H1 (cell line): ENCODE data around the gene MACROH2A1. TPM values are rescaled to one million over a fixed set of nuclear protein-coding genes. Genes with fewer than 3 reads are reported as not detected.

Source experiments
- CTCF ChIA-PET: fragments of 300-600 bp; sonication (Branson Sonifier 250); formaldehyde crosslinking; loops from one replicate; lab custom pipeline; 2021; ENCODE audit not compliant: partially characterized antibody; lab: Charles Lee
- POLR2A ChIA-PET: fragments of 300-600 bp; sonication (Branson Sonifier 250); formaldehyde crosslinking; loops from one replicate; lab custom pipeline; 2021; ENCODE audit warnings: inconsistent platforms; ENCODE audit not compliant: partially characterized antibody; lab: Charles Lee
- DNase-seq, 2 experiments: peaks; one replicate each; pipeline versions ENCODE4 v3.0.0 to v3.0.0-alpha.2; 2010 to 2022; ENCODE audit warnings: low spot score in 2 of 2, low read depth in 1 of 2, mixed read lengths in 1 of 2
- FAIRE-seq: peaks from 2 replicates; lab custom pipeline; 2011; peaks lifted over from hg19 to GRCh38; lab: Jason Lieb, UNC
- H2AFZ ChIP-seq: 2 replicates; pipeline ENCODE4 v1.8.1; 2012; ENCODE audit warnings: low read length, inconsistent platforms
- H2AK5ac ChIP-seq: 2 replicates; pipeline ENCODE4 v1.6.1; 2013; ENCODE audit warnings: low read depth, low read length
- H2BK120ac ChIP-seq: replicated peaks from 2 replicates; pipeline ENCODE3; 2013; ENCODE audit warnings: low read depth, low read length, inconsistent platforms
- H2BK12ac ChIP-seq: 2 replicates; pipeline ENCODE4 v1.6.1; 2013; ENCODE audit warnings: low read depth, low read length
- H2BK15ac ChIP-seq: 2 replicates; pipeline ENCODE4 v1.6.1; 2013; ENCODE audit warnings: low read length
- H2BK20ac ChIP-seq: 2 replicates; pipeline ENCODE4 v1.6.1; 2013; ENCODE audit warnings: low read length
- H2BK5ac ChIP-seq: 2 replicates; pipeline ENCODE4 v1.6.1; 2013; ENCODE audit warnings: low read depth, low read length
- H3K14ac ChIP-seq: 2 replicates; pipeline ENCODE4 v1.6.1; 2013; ENCODE audit warnings: inconsistent platforms; ENCODE audit not compliant: insufficient read length
- H3K18ac ChIP-seq: 2 replicates; pipeline ENCODE4 v1.6.1; 2013; ENCODE audit warnings: low read length; ENCODE audit errors: extremely low read depth
- H3K23ac ChIP-seq: 2 replicates; pipeline ENCODE4 v1.6.1; 2013; ENCODE audit warnings: inconsistent platforms; ENCODE audit not compliant: insufficient read length
- H3K23me2 ChIP-seq: 2 replicates; pipeline ENCODE4 v1.6.1; 2013; ENCODE audit warnings: low read depth, low read length
- H3K27ac ChIP-seq: 2 replicates; pipeline ENCODE4 v1.6.1; 2011; ENCODE audit warnings: low read depth, low read length, inconsistent platforms
- H3K27me3 ChIP-seq, 4 experiments: replicated peaks in 1 of 4; 1 replicate in 1 of 4; 2 replicates in 3 of 4; pipeline versions ENCODE4 v1.6.1 to v1.8.1; 2011 to 2013; ENCODE audit warnings: low read length in 3 of 4, mild to moderate bottlenecking in 3 of 4, inconsistent platforms in 2 of 4, mixed read lengths in 2 of 4, moderate library complexity in 1 of 4; ENCODE audit not compliant: control insufficient read depth in 3 of 4, insufficient read depth in 3 of 4; ENCODE audit errors: extremely low read depth in 1 of 4
- H3K36me3 ChIP-seq, 4 experiments: 2 replicates each; pipeline versions ENCODE4 v1.6.1 to v1.8.1; 2011 to 2013; ENCODE audit warnings: mild to moderate bottlenecking in 4 of 4, low read length in 3 of 4, moderate library complexity in 2 of 4, control low read depth in 1 of 4, inconsistent platforms in 1 of 4; ENCODE audit not compliant: insufficient read depth in 4 of 4, control insufficient read depth in 2 of 4
- H3K4ac ChIP-seq: replicated peaks from 2 replicates; pipeline ENCODE3; 2013; ENCODE audit warnings: low read length, low read depth, mixed read lengths, inconsistent platforms; ENCODE audit not compliant: insufficient read length
- H3K4me1 ChIP-seq, 4 experiments: replicated peaks in 1 of 4; 1 replicate in 1 of 4; 2 replicates in 3 of 4; pipeline versions ENCODE4 v1.6.1 to v1.8.1; 2011 to 2013; ENCODE audit warnings: low read length in 3 of 4, inconsistent platforms in 2 of 4, mixed read lengths in 1 of 4; ENCODE audit not compliant: insufficient read depth in 4 of 4, control insufficient read depth in 3 of 4
- H3K4me2 ChIP-seq, 2 experiments: 2 replicates each; pipeline versions ENCODE4 v1.6.1 to v1.8.1; 2011 to 2013; ENCODE audit warnings: low read depth in 2 of 2, low read length in 2 of 2, control low read depth in 1 of 2, inconsistent platforms in 1 of 2, mild to moderate bottlenecking in 1 of 2; ENCODE audit not compliant: insufficient read depth in 1 of 2
- H3K4me3 ChIP-seq, 4 experiments: fragments of 200-600, 300-600 bp in 1 of 4; sonication (generic), shearing (Covaris generic), sonication (Bioruptor Twin) in 1 of 4; 2 replicates each; pipeline versions ENCODE4 v1.5.1 to v1.8.1; 2011 to 2016; ENCODE audit warnings: low read length in 4 of 4, low read depth in 3 of 4, control low read depth in 2 of 4, inconsistent platforms in 2 of 4, mild to moderate bottlenecking in 2 of 4, mixed read lengths in 1 of 4, moderate library complexity in 1 of 4; ENCODE audit not compliant: insufficient read depth in 2 of 4; ENCODE audit errors: extremely low read depth in 1 of 4
- H3K56ac ChIP-seq: replicated peaks from 2 replicates; pipeline ENCODE3; 2013; ENCODE audit warnings: low read depth, mild to moderate bottlenecking, mixed read lengths, low read length, inconsistent platforms; ENCODE audit not compliant: insufficient read length
- H3K79me1 ChIP-seq: 2 replicates; pipeline ENCODE4 v1.6.1; 2013; ENCODE audit warnings: low read depth, low read length, control low read depth
- H3K79me2 ChIP-seq, 2 experiments: 2 replicates each; pipeline versions ENCODE4 v1.6.1 to v1.8.1; 2012 to 2013; ENCODE audit warnings: low read length in 2 of 2, mild to moderate bottlenecking in 2 of 2, inconsistent platforms in 1 of 2; ENCODE audit not compliant: insufficient read depth in 2 of 2, control insufficient read depth in 1 of 2
- H3K9ac ChIP-seq, 4 experiments: replicated peaks in 1 of 4; 1 replicate in 1 of 4; 2 replicates in 3 of 4; pipeline versions ENCODE4 v1.6.1 to v1.8.1; 2011 to 2013; ENCODE audit warnings: low read depth in 3 of 4, low read length in 3 of 4, control low read depth in 2 of 4, mild to moderate bottlenecking in 2 of 4, moderate library complexity in 2 of 4, inconsistent platforms in 1 of 4; ENCODE audit errors: extremely low read depth in 1 of 4
- H3K9me3 ChIP-seq, 2 experiments: 2 replicates each; pipeline versions ENCODE4 v1.6.1 to v1.8.1; 2012 to 2013; ENCODE audit warnings: mild to moderate bottlenecking in 2 of 2, moderate library complexity in 2 of 2, control low read depth in 1 of 2, inconsistent platforms in 1 of 2, low read depth in 1 of 2, low read length in 1 of 2, mixed read lengths in 1 of 2; ENCODE audit not compliant: insufficient read depth in 2 of 2
- H4K20me1 ChIP-seq, 2 experiments: replicated peaks in 1 of 2; 2 replicates each; pipeline versions ENCODE3 to v1.8.1; 2011 to 2013; ENCODE audit warnings: inconsistent platforms in 2 of 2, low read length in 2 of 2, mild to moderate bottlenecking in 1 of 2; ENCODE audit not compliant: insufficient read depth in 2 of 2, control insufficient read depth in 1 of 2
- H4K5ac ChIP-seq: 2 replicates; pipeline ENCODE4 v1.6.1; 2013; ENCODE audit warnings: low read length, low read depth, mixed read lengths, inconsistent platforms; ENCODE audit not compliant: insufficient read length
- H4K8ac ChIP-seq: 2 replicates; pipeline ENCODE4 v1.8.0; 2013; ENCODE audit warnings: mild to moderate bottlenecking, moderate library complexity, low read length, inconsistent platforms; ENCODE audit not compliant: insufficient read depth; ENCODE audit errors: extremely low read depth
- H4K91ac ChIP-seq: replicated peaks from 2 replicates; pipeline ENCODE3; 2013; ENCODE audit warnings: low read length, mixed read lengths, inconsistent platforms; ENCODE audit not compliant: insufficient read length
- ASH2L ChIP-seq: fragments of 200-600, 300-600 bp; sonication (generic); IDR thresholded peaks from one replicate; pipeline ENCODE4 v1.7.1; 2017; ENCODE audit warnings: low read length
- CHD1 ChIP-seq: IDR thresholded peaks from 2 replicates; pipeline ENCODE4 v1.6.1; 2012; ENCODE audit warnings: low read depth, low read length, improper control_type of control experiment
- CHD2 ChIP-seq: IDR thresholded peaks from 2 replicates; pipeline ENCODE4 v1.6.1; 2012; ENCODE audit warnings: low read length, improper control_type of control experiment
- EZH2 ChIP-seq: fragments of 200-600 bp; sonication (generic); IDR thresholded peaks from 2 replicates; pipeline ENCODE4 v1.7.1; 2012; ENCODE audit warnings: low read depth, mild to moderate bottlenecking, moderate library complexity, low read length, inconsistent platforms; ENCODE audit not compliant: severe bottlenecking
- GTF2F1 ChIP-seq: IDR thresholded peaks from 2 replicates; pipeline ENCODE4 v1.6.1; 2012; ENCODE audit warnings: low read depth, low read length, improper control_type of control experiment, borderline replicate concordance
- JUN ChIP-seq: IDR thresholded peaks from 2 replicates; pipeline ENCODE4 v1.6.1; 2011; ENCODE audit warnings: low read depth, mild to moderate bottlenecking, improper control_type of control experiment, low read length
- KDM4A ChIP-seq: IDR thresholded peaks from one replicate; pipeline ENCODE4 v1.7.1; 2012; ENCODE audit warnings: low read depth, mild to moderate bottlenecking, moderate library complexity, low read length, inconsistent platforms; ENCODE audit not compliant: severe bottlenecking
- NRF1 ChIP-seq: IDR thresholded peaks from 2 replicates; pipeline ENCODE4 v1.6.1; 2011; ENCODE audit warnings: mild to moderate bottlenecking, low read depth, low read length, improper control_type of control experiment
- PHF8 ChIP-seq: fragments of 200-600 bp; sonication (generic); conservative IDR thresholded peaks from 2 replicates; pipeline ENCODE4 v1.7.1; 2012; ENCODE audit warnings: low read depth, mild to moderate bottlenecking, inconsistent platforms, low read length, moderate library complexity
- POLR2A ChIP-seq, 2 experiments: IDR thresholded peaks; 1 replicate in 1 of 2; 2 replicates in 1 of 2; pipeline ENCODE4 v1.6.1; 2011; ENCODE audit warnings: low read depth in 2 of 2, low read length in 2 of 2, mild to moderate bottlenecking in 2 of 2; ENCODE audit errors: control extremely low read depth in 1 of 2
- RAD21 ChIP-seq, 2 experiments: IDR thresholded peaks in 1 of 2; conservative IDR thresholded peaks in 1 of 2; 2 replicates each; pipeline ENCODE4 v1.6.1; 2011; ENCODE audit warnings: low read depth in 2 of 2, low read length in 2 of 2, improper control_type of control experiment in 1 of 2, inconsistent platforms in 1 of 2, mild to moderate bottlenecking in 1 of 2, moderate library complexity in 1 of 2
- SIN3A ChIP-seq, 2 experiments: IDR thresholded peaks in 1 of 2; conservative IDR thresholded peaks in 1 of 2; 2 replicates each; pipeline ENCODE4 v1.6.1; 2011 to 2012; ENCODE audit warnings: low read length in 2 of 2, improper control_type of control experiment in 1 of 2, low read depth in 1 of 2, mild to moderate bottlenecking in 1 of 2
- TAF7 ChIP-seq: optimal IDR thresholded peaks from 2 replicates; pipeline ENCODE3; 2011; ENCODE audit warnings: low read depth, mild to moderate bottlenecking, inconsistent platforms, low read length, moderate library complexity, borderline replicate concordance
- WGBS, 2 experiments: shearing (Covaris generic) in 1 of 2; methylation state at CpG; one replicate each; pipeline versions ENCODE4 v1.1.6 to v1.1.7; 2013 to 2015; ENCODE audit warnings: low lambda C conversion rate in 2 of 2, mixed read lengths in 2 of 2, inconsistent platforms in 1 of 2, low coverage in 1 of 2, missing lambda C conversion rate in 1 of 2; ENCODE audit not compliant: insufficient replicate concordance in 2 of 2, insufficient coverage in 1 of 2, insufficient read length in 1 of 2; ENCODE audit errors: extremely low coverage in 1 of 2, missing lambda C conversion rate in 1 of 2; 5-methylcytosine and 5-hydroxymethylcytosine counted together
- polyA plus RNA-seq, 7 experiments: library from polyadenylated mRNA; depleted of rRNA in 3 of 7; stranded (reverse) in 5 of 7; unstranded in 2 of 7; fragments of >200 nt in 5 of 7; fragments of 200-250 nt in 2 of 7; gene quantifications; 1 replicate in 5 of 7; 2 replicates in 1 of 7; 4 replicates in 1 of 7; pipeline versions ENCODE4 v1.2.1 to v1.2.3, GENCODE V29; 2011 to 2013; ENCODE audit warnings: missing spikeins in 2 of 7, mixed read lengths in 2 of 7
- total RNA-seq: library from RNA; stranded (reverse); fragmentation: NEBNext Ultra II Directional; extraction: Animal tissue kit (Norgen Biotek cat#: 25700); gene quantifications from 2 replicates; pipeline ENCODE4 v1.2.1, GENCODE V29; 2021

Gene MACROH2A1
- total and polyA plus RNA-seq, 2 of the 8 experiments (the other 6 are each of a cell fraction or from before 2014, with no cell fraction given) = 60.0 to 92.3 TPM

DNA sequence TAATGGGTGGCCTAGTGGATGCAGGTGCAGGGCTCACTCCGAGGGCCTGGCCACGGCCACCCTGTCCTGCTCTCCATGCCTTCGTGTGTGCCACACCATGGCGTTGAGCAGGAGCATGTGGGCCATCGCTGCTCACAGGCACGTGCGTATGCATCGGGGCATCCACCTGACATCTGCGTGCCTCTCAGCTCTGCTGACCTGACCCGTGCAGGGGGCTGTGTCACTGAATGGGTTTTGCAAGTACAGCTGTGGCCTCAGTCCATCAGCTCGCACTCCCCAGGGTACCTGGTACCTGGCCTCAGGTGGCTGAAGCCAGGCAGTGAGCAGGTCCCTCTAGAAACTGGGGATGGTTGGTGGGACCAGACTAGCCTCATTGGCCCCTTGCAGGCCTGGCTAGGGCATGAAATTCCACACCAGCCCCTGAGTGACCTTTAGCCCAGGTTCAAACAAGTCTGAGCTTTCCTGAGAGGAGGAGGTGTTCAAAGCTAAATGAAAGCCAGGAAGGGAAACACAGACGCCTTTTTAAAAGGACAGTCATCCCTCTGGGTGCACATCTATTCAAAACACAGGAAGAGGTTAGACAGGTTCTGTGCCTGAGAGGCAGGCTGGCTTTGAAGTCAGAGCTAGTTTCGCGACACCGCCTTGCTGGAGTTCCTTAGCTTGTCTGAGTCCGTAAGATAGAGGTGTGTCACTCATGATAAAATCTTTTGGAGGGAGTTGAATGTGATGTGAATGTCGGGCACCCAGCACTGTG lies 74.0 kb downstream of the MACROH2A1 start:
- 92% methylated on average over 17 of the region's 17 CpGs; no CpG with 5 or more reads in 1 of the 2 experiments for WGBS, 2 experiments
- POLR2A ChIA-PET = no interaction called here
- H3K4me3 ChIP-seq = no peak overlapping the region
- H3K18ac ChIP-seq = no peak overlapping the region
- H3K9ac ChIP-seq = no peak overlapping the region
- H2AK5ac ChIP-seq = no peak overlapping the region
- no peak overlapping the region for H2BK120ac ChIP-seq
- H3K27me3 ChIP-seq = no peaks in the 10 kb centered on the region
- no peaks in the 10 kb centered on the region for H3K79me2 ChIP-seq
- DNase-seq (no peak), FAIRE-seq (no peak)
- peaks cover 0 to 3% of the 10 kb centered on the region in 2 experiments for H4K20me1 ChIP-seq
- H3K14ac ChIP-seq = no peak overlapping the region
- no peak overlapping the region for H2AFZ ChIP-seq
- no peak overlapping the region for H4K91ac ChIP-seq
- H3K36me3 ChIP-seq = no peaks in the 10 kb centered on the region
- no peak overlapping the region for H3K4ac ChIP-seq
- no peak overlapping the region; the same call in none of the 2 replicates for H4K8ac ChIP-seq
- H3K23ac ChIP-seq = no peak overlapping the region
- H3K27ac ChIP-seq = no peak overlapping the region
- H2BK12ac ChIP-seq = no peak overlapping the region
- no peak overlapping the region for H2BK15ac ChIP-seq
- H3K56ac ChIP-seq = no peak overlapping the region
- H2BK20ac ChIP-seq = no peak overlapping the region
- no peaks in the 10 kb centered on the region for H3K23me2 ChIP-seq
- no peaks in the 10 kb centered on the region for H3K9me3 ChIP-seq
- H2BK5ac ChIP-seq = no peak overlapping the region
- H4K5ac ChIP-seq = no peak overlapping the region
- H3K79me1 ChIP-seq = no peaks in the 10 kb centered on the region
- H3K4me2 ChIP-seq = no peak overlapping the region
- H3K4me1 ChIP-seq = no peaks in the 10 kb centered on the region; a peak in 1 of 7 replicates
- CTCF ChIA-PET = interaction anchor here (0.9 to 2.9 kb wide), 9 partner anchors 8 to 225 kb away, joined by 3 to 19 read pairs (median 4); no protein-coding TSS in a partner anchor
- TF ChIP-seq NRF1 (no peak), EZH2 (no peak), CHD1 (no peak), SIN3A (conservative IDR thresholded peaks at IDR 0.05 in 1 of 2, IDR thresholded peaks at IDR 0.05 in 1 of 2; ENCODE audit: low read depth in 1 of 2, low read length in 2 of 2) (no peak), ASH2L (no peak), POLR2A (IDR thresholded peaks at IDR 0.05; ENCODE audit: control extremely low read depth in 1 of 2, low read depth in 2 of 2, low read length in 2 of 2) (no peak), PHF8 (no peak), TAF7 (no peak), CHD2 (no peak), GTF2F1 (no peak), JUN (no peak), KDM4A (no peak), RAD21 (IDR thresholded peaks at IDR 0.05 in 1 of 2, conservative IDR thresholded peaks at IDR 0.05 in 1 of 2; ENCODE audit: low read depth in 2 of 2, low read length in 2 of 2) (no peak)
